WI38 (cell line): ENCODE measurements around the gene NAA10.

ENCODE experiments used
- H3K4me3 ChIP-seq: 2 replicates; pipeline ENCODE4 v1.5.1; 2011; ENCODE audit warnings: low read depth, mild to moderate bottlenecking, control low read depth, low read length
- TF ChIP-seq, protein P1 (sequence below): IDR thresholded peaks from 2 replicates; pipeline ENCODE4 v1.5.1; 2012; ENCODE audit warnings: low read depth, mild to moderate bottlenecking, control low read depth, low read length

Gene NAA10

DNA sequence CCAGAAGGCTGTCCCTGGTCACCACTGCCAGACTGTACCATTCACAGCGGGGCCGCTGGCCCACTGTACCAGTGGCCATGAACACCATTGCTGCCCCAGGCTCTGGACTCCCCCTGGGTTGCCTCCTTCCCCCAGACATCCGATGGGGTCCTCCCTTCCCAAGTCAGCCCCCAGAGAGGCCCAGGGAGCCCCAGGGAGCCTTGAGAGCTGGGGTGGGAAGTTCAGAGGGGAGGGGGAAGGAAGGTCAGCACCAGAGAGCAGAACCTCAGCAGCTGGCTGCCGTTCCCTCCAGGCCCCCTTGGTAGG, 8.3 kb downstream of the NAA10 start:
- H3K4me3 ChIP-seq: no peak overlapping the region
- TF ChIP-seq, protein P1, sequence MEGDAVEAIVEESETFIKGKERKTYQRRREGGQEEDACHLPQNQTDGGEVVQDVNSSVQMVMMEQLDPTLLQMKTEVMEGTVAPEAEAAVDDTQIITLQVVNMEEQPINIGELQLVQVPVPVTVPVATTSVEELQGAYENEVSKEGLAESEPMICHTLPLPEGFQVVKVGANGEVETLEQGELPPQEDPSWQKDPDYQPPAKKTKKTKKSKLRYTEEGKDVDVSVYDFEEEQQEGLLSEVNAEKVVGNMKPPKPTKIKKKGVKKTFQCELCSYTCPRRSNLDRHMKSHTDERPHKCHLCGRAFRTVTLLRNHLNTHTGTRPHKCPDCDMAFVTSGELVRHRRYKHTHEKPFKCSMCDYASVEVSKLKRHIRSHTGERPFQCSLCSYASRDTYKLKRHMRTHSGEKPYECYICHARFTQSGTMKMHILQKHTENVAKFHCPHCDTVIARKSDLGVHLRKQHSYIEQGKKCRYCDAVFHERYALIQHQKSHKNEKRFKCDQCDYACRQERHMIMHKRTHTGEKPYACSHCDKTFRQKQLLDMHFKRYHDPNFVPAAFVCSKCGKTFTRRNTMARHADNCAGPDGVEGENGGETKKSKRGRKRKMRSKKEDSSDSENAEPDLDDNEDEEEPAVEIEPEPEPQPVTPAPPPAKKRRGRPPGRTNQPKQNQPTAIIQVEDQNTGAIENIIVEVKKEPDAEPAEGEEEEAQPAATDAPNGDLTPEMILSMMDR: no peak

DNA sequence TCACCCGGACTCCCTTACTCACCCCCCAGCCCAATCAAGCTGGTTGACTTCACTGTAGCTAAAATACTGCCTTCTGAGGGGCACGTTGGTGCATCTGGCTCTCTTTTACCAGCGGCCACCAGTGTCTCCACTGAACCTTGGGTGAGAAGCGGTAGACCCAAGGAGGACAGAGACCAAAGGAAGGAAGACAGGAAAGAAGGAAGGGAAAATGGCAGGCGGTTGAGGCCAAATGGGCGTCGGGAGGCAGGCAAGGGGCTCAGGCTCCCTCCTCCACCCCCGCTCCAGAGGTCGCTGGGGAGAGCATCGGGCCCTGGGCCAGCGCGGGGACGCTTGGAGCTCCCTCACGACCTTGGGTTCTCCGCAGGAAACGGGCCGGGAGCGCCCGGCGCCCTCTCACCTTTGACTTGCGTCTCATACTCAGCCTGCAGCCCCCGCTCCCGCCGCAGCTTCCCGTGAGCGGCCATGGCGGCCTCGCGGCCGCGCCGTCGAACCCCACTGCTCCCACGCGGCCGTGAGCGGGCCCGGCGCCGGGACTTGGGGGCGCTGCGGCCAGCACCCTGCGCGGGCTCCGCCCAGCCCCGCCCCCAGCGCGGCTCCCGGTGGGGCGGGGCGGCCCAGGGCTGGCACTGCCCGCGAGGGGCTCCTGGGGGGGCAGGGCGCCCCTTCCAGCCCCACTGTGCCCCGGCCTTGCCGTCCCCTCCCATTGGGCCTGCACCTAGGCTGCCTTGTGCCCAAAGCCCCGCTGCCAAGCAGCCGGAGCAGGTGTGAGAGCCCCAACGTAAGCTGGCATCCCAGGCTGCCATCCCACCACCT, 8.9 kb downstream of the NAA10 start, which contains the start of gene ARHGAP4:
Gene ARHGAP4, minus strand, starts transcription at position 526 of the 813 bp plus-strand sequence. Its CDS starts 62 bp downstream, at position 464.
- TF ChIP-seq, protein P1: no peak
- H3K4me3 ChIP-seq: peak within 1 kb of the TSS; percentile 65; the same call in 1 of the 2 replicates

- TF ChIP-seq, protein P1: no peak
- no peak overlapping the region for H3K4me3 ChIP-seq
Measured at GRCh38 chrX:153925387-153925738, 9.5 kb downstream of the NAA10 start.

DNA sequence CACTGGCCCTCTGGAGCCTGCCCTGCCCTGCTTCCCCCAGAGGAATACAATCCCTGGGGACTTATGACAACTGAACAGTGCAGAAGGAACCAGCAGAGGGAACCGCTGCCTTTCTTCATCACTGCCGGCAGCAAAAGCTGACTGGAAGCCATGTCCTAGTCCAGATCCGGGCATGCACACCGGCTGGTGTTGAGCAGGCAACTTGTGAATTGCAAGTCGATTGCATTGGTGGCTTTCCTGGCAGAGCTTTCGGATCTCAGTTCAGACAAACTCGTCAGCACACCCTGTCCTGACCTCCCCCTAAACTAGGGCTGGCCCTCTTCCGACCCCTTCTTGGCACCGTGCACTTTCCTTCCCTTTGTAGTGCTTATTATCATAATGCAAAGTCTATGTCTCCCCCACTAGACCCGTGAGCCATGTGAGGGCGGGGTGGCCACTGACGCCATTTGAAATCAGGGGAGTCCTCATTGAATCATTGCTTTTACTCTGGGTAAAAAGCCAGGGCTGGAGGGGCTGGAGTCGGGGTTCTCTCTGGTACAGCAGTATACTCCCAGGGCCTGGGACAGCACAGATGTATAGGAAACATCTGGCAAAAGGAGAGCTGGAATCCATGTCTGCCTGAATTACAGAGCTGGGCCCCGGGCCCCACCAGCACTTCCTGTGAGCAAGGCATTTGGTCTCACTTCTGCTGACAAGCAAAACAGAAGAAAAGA, 10.5 kb downstream of the NAA10 start:
- TF ChIP-seq, protein P1: peak; percentile 16; the same call in 1 of the 2 replicates
- no peak overlapping the region for H3K4me3 ChIP-seq

DNA sequence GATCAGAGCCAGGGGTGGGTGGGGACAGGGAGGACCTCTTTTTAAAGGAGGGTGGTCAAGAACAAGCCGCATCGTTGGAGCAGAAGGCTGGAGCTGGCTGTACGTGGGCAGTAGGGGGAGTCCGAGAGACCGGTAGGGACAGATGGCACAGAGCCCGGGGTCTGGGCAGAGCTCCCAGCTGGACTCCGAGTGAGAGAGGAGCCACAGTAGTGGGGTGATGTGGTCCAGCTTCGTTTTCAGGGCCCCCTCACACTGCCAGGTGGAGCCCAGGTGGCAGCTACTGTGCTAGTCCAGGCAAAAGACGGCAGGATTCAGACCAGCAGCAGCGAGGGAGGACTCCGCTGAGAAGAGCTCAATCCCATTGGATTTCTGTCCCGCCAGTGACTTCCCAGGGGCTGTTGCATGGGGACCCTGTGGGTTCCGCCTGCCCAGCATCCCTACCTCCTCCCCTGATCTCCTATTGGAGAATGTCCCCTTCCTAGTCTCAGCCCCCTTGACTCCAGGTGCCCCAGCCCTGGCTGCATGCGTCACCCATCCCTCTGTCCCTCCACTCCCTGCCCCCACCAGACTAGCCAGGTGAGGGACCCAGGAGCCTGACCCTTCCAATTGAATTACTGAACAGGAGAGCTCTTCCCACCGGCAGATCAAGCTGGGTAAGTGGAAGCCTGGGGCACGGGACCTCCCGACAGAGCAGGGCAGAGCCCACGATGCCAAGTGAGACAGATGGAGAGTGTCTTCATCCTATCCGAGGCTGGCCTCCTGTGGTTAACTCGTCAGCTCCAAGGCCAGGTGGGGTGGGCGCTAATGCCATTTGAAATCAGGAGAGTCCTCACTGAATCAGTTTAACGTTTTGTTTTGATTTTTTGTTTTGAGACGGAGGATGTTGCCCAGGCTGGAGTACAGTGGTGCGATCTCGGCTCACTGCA, 11.6 kb downstream of the NAA10 start:
- no peak overlapping the region for H3K4me3 ChIP-seq

GRCh38 chrX:153921511-153922446, 13.1 kb downstream of the NAA10 start:
- H3K4me3 ChIP-seq: no peak overlapping the region
- TF ChIP-seq, protein P1: no peak

More for the DNA sequence above, 11.6 kb downstream of the NAA10 start:
- TF ChIP-seq, protein P1: peak; percentile 56
